Limb (tissue), 2 donors: ENCODE data around the gene MRPS23.

Experiments
- DNase-seq, 2 donors: peaks; one replicate each; pipeline ENCODE4 v3.0.0-alpha.2; 2016; ENCODE audit errors: extremely low spot score in 2 of 2

Gene MRPS23

GRCh38 chr17:57879437-57880085, 29.7 kb upstream of the MRPS23 start:
- no peak for DNase-seq

- DNase-seq, result no peak
Observed at GRCh38 chr17:57877803-57878377, 28.0 kb upstream of the MRPS23 start.

- no peak for DNase-seq
Observed at GRCh38 chr17:57876866-57877237, 27.0 kb upstream of the MRPS23 start.

GRCh38 chr17:57876023-57876865, 26.4 kb upstream of the MRPS23 start:
- no peak for DNase-seq

GRCh38 chr17:57875290-57876022, 25.6 kb upstream of the MRPS23 start:
- peak; percentile 93 to 95 for DNase-seq

- peak; percentile 94 to 95 for DNase-seq
Observed at GRCh38 chr17:57874434-57875289, 24.8 kb upstream of the MRPS23 start.

GRCh38 chr17:57874058-57874419, 24.2 kb upstream of the MRPS23 start:
- no peak for DNase-seq

GRCh38 chr17:57873261-57874057, 23.6 kb upstream of the MRPS23 start:
- DNase-seq, result no peak

GRCh38 chr17:57872536-57872935, 22.7 kb upstream of the MRPS23 start:
- peak in 1 of 2 donors; percentile 26 for DNase-seq

- DNase-seq, result no peak
Observed at GRCh38 chr17:57871863-57872262, 22.0 kb upstream of the MRPS23 start.

- no peak for DNase-seq
Observed at GRCh38 chr17:57871155-57871554, 21.3 kb upstream of the MRPS23 start.

- no peak for DNase-seq
Observed at GRCh38 chr17:57870283-57870635, 20.4 kb upstream of the MRPS23 start.

GRCh38 chr17:57869617-57870282, 19.9 kb upstream of the MRPS23 start:
- peak in 1 of 2 donors; percentile 23 for DNase-seq

- no peak for DNase-seq
Observed at GRCh38 chr17:57868910-57869616, 19.2 kb upstream of the MRPS23 start.

- DNase-seq, result peak; percentile 85
Observed at GRCh38 chr17:57868007-57868909, 18.4 kb upstream of the MRPS23 start.

- peak in 1 of 2 donors; percentile 24 for DNase-seq
Observed at GRCh38 chr17:57867126-57867525, 17.3 kb upstream of the MRPS23 start.

- DNase-seq, result no peak
Observed at GRCh38 chr17:57866723-57867122, 16.9 kb upstream of the MRPS23 start.

GRCh38 chr17:57866319-57866718, 16.5 kb upstream of the MRPS23 start:
- DNase-seq, result peak in 1 of 2 donors; percentile 21
